PC-9 (cell line): Measurements from ENCODE around the gene CHRNB1.

Source experiments
- CTCF ChIP-seq: fragments of 200-600 bp; sonication (generic); conservative IDR thresholded peaks from 2 replicates; pipeline ENCODE4 v1.6.1; 2017; ENCODE audit warnings: mixed run types, antibody characterized with exemption, mild to moderate bottlenecking, moderate library complexity
- EZH2 ChIP-seq: fragments of 200-600 bp; sonication (generic); IDR thresholded peaks from 2 replicates; pipeline ENCODE4 v1.8.0; 2017; ENCODE audit warnings: antibody characterized with exemption, low read depth

DNA sequence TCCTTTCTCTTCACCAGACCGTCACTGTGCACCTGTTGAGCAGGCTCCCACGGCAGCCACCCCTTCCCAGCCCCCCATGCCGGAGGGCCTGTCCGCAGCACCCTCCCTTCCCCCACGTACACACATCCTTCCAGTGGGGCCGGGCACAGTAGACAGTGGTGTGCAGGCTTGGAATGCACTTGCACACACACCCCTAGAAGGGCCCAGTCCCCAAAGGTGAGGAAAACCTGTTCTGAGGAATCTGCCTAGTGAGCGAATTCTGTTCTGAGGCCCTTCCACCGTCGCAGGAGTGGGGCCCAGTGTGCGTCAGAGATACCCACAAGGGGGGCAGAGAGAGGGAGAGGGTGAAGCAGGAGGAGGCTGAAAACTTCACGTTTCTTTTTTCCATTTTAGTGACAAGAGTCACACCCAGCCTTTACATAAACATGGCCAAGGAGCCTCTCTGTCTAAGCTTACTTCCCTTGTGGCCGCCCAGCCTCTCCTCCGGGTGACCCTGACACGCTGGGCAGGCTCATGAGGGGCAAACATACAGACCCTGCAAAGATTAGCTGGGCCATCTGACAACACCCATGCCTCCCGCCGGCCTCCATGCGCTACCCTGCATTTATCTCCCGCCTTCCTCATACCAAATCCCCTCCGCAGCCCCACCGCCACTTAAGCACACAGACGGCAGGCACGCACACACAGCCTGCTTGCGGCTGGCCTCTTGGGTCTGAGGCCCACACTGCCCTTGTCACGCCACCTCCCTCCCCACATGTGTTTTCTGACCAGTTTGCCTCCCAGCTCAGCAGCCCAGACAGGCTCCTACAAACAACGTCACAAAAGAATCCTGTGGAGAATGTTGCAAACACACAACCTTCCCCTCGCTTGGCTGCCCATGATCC, 32.8 kb downstream of the CHRNB1 start:
- TF ChIP-seq CTCF (no peak), EZH2 (no peak)
